ENCODE results near the gene CCDC124. TPM values are rescaled to one million over a fixed set of nuclear protein-coding genes. Genes with fewer than 3 reads are reported as not detected.

CCDC124 gene
- total RNA-seq, 1 donor from 2014 or later: 77.4 TPM

- no peak overlapping the region for H3K27ac Mint-ChIP-seq (ENCODE audit: unreplicated experiment)
- no peak for DNase-seq (ENCODE audit: low spot score)
- H3K27me3 Mint-ChIP-seq (ENCODE audit: low read depth): peaks cover 7% of the 10 kb centered on the region
- H3K4me3 Mint-ChIP-seq (ENCODE audit: unreplicated experiment): no peak overlapping the region
- no peaks in the 10 kb centered on the region for H3K4me1 Mint-ChIP-seq (ENCODE audit: low read depth)
- no peaks in the 10 kb centered on the region for H3K36me3 Mint-ChIP-seq (ENCODE audit: low read depth)
- no peaks in the 10 kb centered on the region for H3K9me3 Mint-ChIP-seq (ENCODE audit: low read depth)
- no peak for TF ChIP-seq CTCF (IDR thresholded peaks at IDR 0.05)
Measured at GRCh38 chr19:17973759-17974158, 40.9 kb downstream of the CCDC124 start.

GRCh38 chr19:17974551-17974950 is 41.7 kb downstream of the CCDC124 start:
- Mint-ChIP-seq H3K4me1 (ENCODE audit: low read depth) (no peaks in the 10 kb centered on the region), H3K27me3 (ENCODE audit: low read depth) (peaks cover 7% of the 10 kb centered on the region), H3K4me3 (ENCODE audit: unreplicated experiment) (no peak overlapping the region), H3K9me3 (ENCODE audit: low read depth) (no peaks in the 10 kb centered on the region), H3K27ac (ENCODE audit: unreplicated experiment) (no peak overlapping the region), H3K36me3 (ENCODE audit: low read depth) (no peaks in the 10 kb centered on the region)
- no peak for DNase-seq (ENCODE audit: low spot score)
- no peak for TF ChIP-seq CTCF (IDR thresholded peaks at IDR 0.05)

GRCh38 chr19:17975032-17975431 is 42.2 kb downstream of the CCDC124 start:
- no peak overlapping the region for H3K4me3 Mint-ChIP-seq (ENCODE audit: unreplicated experiment)
- no peaks in the 10 kb centered on the region for H3K36me3 Mint-ChIP-seq (ENCODE audit: low read depth)
- no peaks in the 10 kb centered on the region for H3K4me1 Mint-ChIP-seq (ENCODE audit: low read depth)
- H3K9me3 Mint-ChIP-seq (ENCODE audit: low read depth): no peaks in the 10 kb centered on the region
- peaks cover 7% of the 10 kb centered on the region for H3K27me3 Mint-ChIP-seq (ENCODE audit: low read depth)
- TF ChIP-seq CTCF (IDR thresholded peaks at IDR 0.05): no peak
- no peak for DNase-seq (ENCODE audit: low spot score)
- H3K27ac Mint-ChIP-seq (ENCODE audit: unreplicated experiment): no peak overlapping the region

GRCh38 chr19:17977021-17977420 is 44.2 kb downstream of the CCDC124 start:
- no peak for DNase-seq (ENCODE audit: low spot score)
- Mint-ChIP-seq H3K9me3 (ENCODE audit: low read depth) (no peaks in the 10 kb centered on the region), H3K4me1 (ENCODE audit: low read depth) (no peaks in the 10 kb centered on the region), H3K36me3 (ENCODE audit: low read depth) (no peaks in the 10 kb centered on the region), H3K27me3 (ENCODE audit: low read depth) (peaks cover 7% of the 10 kb centered on the region), H3K4me3 (ENCODE audit: unreplicated experiment) (no peak overlapping the region), H3K27ac (ENCODE audit: unreplicated experiment) (no peak overlapping the region)
- no peak for TF ChIP-seq CTCF (IDR thresholded peaks at IDR 0.05)

- H3K27ac Mint-ChIP-seq (ENCODE audit: unreplicated experiment): no peak overlapping the region
- no peak overlapping the region for H3K4me3 Mint-ChIP-seq (ENCODE audit: unreplicated experiment)
- no peak for TF ChIP-seq CTCF (IDR thresholded peaks at IDR 0.05)
- H3K4me1 Mint-ChIP-seq (ENCODE audit: low read depth): no peaks in the 10 kb centered on the region
- H3K36me3 Mint-ChIP-seq (ENCODE audit: low read depth): no peaks in the 10 kb centered on the region
- H3K27me3 Mint-ChIP-seq (ENCODE audit: low read depth): peaks cover 7% of the 10 kb centered on the region
- H3K9me3 Mint-ChIP-seq (ENCODE audit: low read depth): no peaks in the 10 kb centered on the region
- no peak for DNase-seq (ENCODE audit: low spot score)
Measured at GRCh38 chr19:17977488-17977887, 44.7 kb downstream of the CCDC124 start.
